ENCODE results near the gene SPAG5.

DNA sequence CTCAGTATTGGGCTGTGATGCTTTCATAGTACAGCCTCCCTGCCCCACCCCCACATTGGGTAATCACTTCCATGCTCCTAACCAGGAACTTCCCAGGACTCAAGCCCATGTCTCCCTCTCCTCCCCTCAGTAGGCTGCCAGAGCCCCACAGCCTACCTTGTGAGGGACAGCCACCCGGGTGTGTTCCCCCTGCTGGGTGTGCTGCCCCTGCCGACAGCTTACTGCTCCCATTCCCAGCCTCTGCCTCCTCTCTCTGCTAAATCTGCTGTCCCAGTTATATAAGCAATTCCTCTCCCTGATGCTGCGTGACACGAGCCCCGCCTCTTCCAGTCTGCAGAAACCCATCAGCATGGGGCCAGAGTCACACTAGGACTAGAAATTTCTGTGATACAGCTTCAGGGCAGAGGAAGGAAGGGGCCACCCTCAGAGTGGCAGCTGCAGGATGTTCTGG lies 15.1 kb upstream of the SPAG5 start, which contains the start of gene RSKR:
- TF ChIP-seq CTCF (conservative IDR thresholded peaks at IDR 0.05; ENCODE audit: low read depth, low read length) (no peak), EZH2 (IDR thresholded peaks at IDR 0.05; ENCODE audit: borderline replicate concordance, low read depth, low read length, poor library complexity, severe bottlenecking) (no peak)

Measured in A673 (cell line).